GM12864 (cell line): ENCODE measurements around the gene SOBP.

ENCODE experiments used
- DNase-seq: peaks from one replicate; pipeline ENCODE4 v3.0.0-alpha.2; 2011; ENCODE audit warnings: low read depth
- H3K4me3 ChIP-seq: 2 replicates; pipeline ENCODE4 v1.5.1; 2011; ENCODE audit warnings: mild to moderate bottlenecking, low read depth, low read length, control low read depth
- TF ChIP-seq, protein P1 (sequence below): IDR thresholded peaks from 2 replicates; pipeline ENCODE4 v1.5.1; 2011; ENCODE audit warnings: low read depth, mild to moderate bottlenecking, moderate library complexity, low read length, control low read depth, inconsistent platforms; ENCODE audit errors: missing control alignments

The SOBP gene

GRCh38 chr6:107531868-107532267 lies 42.0 kb downstream of the SOBP start:
- DNase-seq = no peak
- H3K4me3 ChIP-seq = no peak overlapping the region
- TF ChIP-seq, protein P1, sequence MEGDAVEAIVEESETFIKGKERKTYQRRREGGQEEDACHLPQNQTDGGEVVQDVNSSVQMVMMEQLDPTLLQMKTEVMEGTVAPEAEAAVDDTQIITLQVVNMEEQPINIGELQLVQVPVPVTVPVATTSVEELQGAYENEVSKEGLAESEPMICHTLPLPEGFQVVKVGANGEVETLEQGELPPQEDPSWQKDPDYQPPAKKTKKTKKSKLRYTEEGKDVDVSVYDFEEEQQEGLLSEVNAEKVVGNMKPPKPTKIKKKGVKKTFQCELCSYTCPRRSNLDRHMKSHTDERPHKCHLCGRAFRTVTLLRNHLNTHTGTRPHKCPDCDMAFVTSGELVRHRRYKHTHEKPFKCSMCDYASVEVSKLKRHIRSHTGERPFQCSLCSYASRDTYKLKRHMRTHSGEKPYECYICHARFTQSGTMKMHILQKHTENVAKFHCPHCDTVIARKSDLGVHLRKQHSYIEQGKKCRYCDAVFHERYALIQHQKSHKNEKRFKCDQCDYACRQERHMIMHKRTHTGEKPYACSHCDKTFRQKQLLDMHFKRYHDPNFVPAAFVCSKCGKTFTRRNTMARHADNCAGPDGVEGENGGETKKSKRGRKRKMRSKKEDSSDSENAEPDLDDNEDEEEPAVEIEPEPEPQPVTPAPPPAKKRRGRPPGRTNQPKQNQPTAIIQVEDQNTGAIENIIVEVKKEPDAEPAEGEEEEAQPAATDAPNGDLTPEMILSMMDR = no peak

DNA sequence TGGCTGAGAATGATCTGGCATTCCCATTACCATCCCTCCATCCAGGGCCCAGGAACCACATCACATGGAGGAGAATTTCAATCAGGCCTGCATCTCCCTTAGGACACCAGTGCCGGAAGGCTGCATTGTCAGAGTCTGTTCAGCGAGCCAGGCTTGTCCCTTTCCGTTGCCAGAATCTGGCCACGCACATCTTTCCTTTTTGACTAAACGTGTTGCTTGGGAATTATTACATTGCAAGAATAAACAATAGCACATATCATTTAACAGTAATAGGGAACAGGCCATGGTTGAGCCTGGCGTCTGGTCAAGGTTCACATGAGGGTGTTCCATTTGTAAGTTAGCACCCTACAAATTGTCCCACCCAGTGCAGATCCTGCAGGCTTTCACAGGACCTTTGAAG lies 42.8 kb downstream of the SOBP start:
- no peak overlapping the region for H3K4me3 ChIP-seq
- TF ChIP-seq, protein P1 = no peak
- DNase-seq = no peak

DNA sequence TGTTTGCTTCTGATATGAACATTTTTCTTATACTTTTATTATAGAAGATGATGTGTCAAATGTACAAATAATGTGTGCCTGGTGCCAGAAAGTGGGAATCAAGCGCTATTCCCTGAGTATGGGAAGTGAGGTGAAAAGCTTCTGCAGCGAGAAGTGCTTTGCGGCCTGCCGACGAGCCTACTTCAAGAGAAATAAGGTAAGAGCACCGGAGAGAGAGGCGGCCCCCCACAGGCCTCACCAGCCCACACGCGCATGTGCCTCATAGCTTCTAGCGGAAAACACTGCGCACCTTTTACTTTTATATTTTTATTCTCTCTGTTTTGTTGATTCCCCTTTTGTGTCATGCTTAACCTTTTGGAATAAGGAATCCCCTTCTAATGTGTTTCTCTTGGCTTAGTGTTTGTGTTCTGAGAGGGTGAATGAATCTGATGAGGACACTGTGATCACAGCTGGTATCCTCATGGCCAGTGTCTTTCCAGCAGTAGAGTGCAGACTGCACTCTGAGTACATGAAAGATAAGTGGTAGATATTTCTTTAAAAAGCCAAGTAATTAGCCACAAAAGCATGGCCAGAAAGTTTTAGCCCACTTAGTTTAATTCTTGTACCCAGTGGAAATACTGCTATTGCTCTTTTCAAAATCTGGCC lies 43.6 kb downstream of the SOBP start:
- TF ChIP-seq, protein P1 = no peak
- no peak for DNase-seq
- H3K4me3 ChIP-seq = no peak overlapping the region

DNA sequence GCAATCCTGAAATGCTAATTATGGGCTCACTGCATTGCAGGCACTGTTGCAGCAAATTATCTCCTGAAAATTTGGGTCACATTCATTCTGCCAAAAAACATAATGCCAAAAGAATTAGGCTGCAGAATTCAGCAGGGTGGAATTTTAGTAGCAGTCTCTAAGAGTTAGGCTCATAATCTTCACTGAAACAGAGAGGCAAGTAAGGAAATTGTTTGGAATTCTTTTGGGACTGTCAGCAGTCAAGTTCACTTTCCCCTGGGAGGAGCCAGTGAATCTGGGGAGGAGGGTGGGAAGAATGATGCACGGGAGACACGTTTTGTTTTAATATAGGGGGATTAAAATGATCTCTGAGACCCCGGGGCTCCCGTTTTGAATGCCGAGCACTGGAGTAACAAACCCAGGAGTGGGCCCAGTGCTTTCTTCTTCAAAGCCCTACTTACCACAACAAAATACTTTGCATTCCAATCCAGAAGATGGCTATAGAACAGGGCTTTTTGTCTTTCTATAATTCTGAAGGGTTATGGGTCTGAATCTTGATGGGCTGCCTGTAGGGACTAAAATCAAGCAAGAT lies 44.7 kb downstream of the SOBP start:
- no peak overlapping the region for H3K4me3 ChIP-seq
- TF ChIP-seq, protein P1 = no peak
- no peak for DNase-seq

DNA sequence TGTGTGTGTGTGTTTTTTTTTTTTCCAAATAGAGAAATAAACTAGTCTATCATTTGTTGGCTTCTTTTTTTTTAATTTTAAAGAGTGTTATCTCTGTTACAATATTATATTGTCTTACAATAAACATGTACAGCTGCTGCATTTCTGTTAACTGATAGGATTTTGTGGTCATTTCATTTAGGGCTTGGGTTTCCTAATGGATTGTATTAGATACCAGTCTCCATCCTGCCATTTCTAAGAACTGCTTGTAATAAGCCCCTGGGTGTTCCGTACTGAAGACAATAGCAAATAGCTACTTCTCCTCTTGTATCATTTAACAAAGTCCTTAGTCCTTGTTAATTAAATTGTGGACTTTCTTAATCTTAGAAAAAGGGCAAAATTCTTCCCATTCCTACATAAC lies 45.7 kb downstream of the SOBP start:
- H3K4me3 ChIP-seq = no peak overlapping the region
- DNase-seq = no peak
- TF ChIP-seq, protein P1 = no peak

DNA sequence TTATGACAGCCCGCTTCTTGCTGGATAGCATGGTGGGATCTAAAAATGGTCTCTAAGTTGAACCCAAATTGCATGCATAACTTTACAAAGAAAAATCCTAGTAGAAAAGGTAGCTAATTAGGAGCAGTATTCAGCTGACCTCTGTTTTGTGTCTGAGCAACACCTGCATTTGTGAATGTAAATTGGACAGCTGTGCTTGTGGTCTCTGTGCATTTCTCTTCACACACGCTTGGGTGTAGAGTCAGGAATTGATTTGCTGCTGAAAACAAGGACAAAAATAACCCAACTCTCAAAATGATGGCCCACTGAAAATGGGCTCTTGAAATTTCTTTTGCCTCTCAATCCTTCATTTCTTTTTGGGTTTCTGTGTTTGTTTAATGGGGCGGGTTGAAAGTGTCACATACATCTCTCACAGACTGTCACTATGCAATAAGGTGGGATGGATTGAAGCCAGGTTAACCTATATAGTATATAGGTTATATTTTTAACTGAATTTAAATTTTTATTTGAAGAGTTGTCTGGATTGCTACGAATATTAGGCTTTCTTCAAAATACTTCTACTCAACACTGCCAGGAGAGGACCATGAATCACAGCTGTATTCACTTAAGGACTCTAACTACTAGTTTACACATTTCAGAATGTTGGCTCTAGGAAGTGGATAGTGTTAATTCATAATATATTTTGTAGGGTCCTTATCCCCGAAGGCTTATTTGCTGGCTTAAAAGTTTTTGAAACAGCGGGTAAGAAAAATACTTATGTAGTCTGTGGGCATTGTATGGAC lies 46.5 kb downstream of the SOBP start:
- TF ChIP-seq, protein P1 = no peak
- DNase-seq = peak; percentile 22
- H3K4me3 ChIP-seq = no peak overlapping the region
